KMS-11 (cell line): Measurements from ENCODE around the gene SMG7.
A peak's percentile ranks its signal among the peaks of the same experiment; 100 is the strongest.

Experiments
- H2AFZ ChIP-seq: fragments of 200-600 bp; sonication (generic); 2 replicates; pipeline ENCODE4 v1.6.1; 2016; ENCODE audit warnings: antibody characterized with exemption, mixed run types, low read depth
- H3K27ac ChIP-seq: fragments of 200-600 bp; sonication (generic); 2 replicates; pipeline ENCODE4 v1.6.1; 2016; ENCODE audit warnings: mild to moderate bottlenecking, mixed run types
- H3K27me3 ChIP-seq: fragments of 200-600 bp; sonication (generic); 2 replicates; pipeline ENCODE4 v1.6.1; 2017; ENCODE audit warnings: mild to moderate bottlenecking, low read depth, mixed run types, moderate library complexity; ENCODE audit not compliant: insufficient read depth
- H3K36me3 ChIP-seq: fragments of 200-600 bp; sonication (generic); 2 replicates; pipeline ENCODE4 v1.6.1; 2017; ENCODE audit warnings: mild to moderate bottlenecking, mixed run types; ENCODE audit not compliant: insufficient read depth
- H3K4me1 ChIP-seq: fragments of 200-600 bp; sonication (generic); 2 replicates; pipeline ENCODE4 v1.6.1; 2016; ENCODE audit warnings: mild to moderate bottlenecking, low read depth, mixed run types; ENCODE audit not compliant: poor library complexity, severe bottlenecking
- H3K4me2 ChIP-seq: fragments of 200-600 bp; sonication (generic); 2 replicates; pipeline ENCODE4 v1.7.0; 2016; ENCODE audit warnings: mild to moderate bottlenecking, mixed run types
- H3K4me3 ChIP-seq: fragments of 200-600 bp; sonication (generic); IDR thresholded peaks from 2 replicates; pipeline ENCODE4 v1.6.1; 2017; ENCODE audit warnings: low read depth, low read length, mixed read lengths; ENCODE audit not compliant: insufficient read depth
- H3K79me2 ChIP-seq: fragments of 200-600 bp; sonication (generic); 2 replicates; pipeline ENCODE4 v1.6.1; 2016; ENCODE audit warnings: low read depth, mixed run types; ENCODE audit not compliant: insufficient read depth
- H3K9ac ChIP-seq: fragments of 200-600 bp; sonication (generic); 2 replicates; pipeline ENCODE4 v1.6.1; 2016; ENCODE audit warnings: mild to moderate bottlenecking, mixed run types
- H4K20me1 ChIP-seq: fragments of 200-600 bp; sonication (generic); 2 replicates; pipeline ENCODE4 v1.6.1; 2016; ENCODE audit warnings: mild to moderate bottlenecking, mixed run types; ENCODE audit not compliant: insufficient read depth
- CTCF ChIP-seq: fragments of 200-600 bp; sonication (generic); conservative IDR thresholded peaks from 2 replicates; pipeline ENCODE4 v1.6.1; 2017; ENCODE audit warnings: low read depth, mild to moderate bottlenecking, antibody characterized with exemption, low read length, moderate library complexity, mixed read lengths

The SMG7 gene

GRCh38 chr1:183471743-183472487, 384 bp upstream of the SMG7 start:
- H3K27me3 ChIP-seq: no peaks in the 10 kb centered on the region
- TF ChIP-seq CTCF: no peak
- peaks cover 47% of the 10 kb centered on the region for H3K4me1 ChIP-seq
- H3K36me3 ChIP-seq: no peaks in the 10 kb centered on the region
- peak overlapping the region; percentile 93 for H3K4me2 ChIP-seq
- peak overlapping the region; percentile 92 for H3K9ac ChIP-seq
- H3K79me2 ChIP-seq: peaks cover 46% of the 10 kb centered on the region
- H4K20me1 ChIP-seq: peaks cover 10% of the 10 kb centered on the region; the same call in 1 of the 2 replicates
- peak overlapping the region; percentile 75 for H2AFZ ChIP-seq
- H3K4me3 ChIP-seq: peak overlapping the region; percentile 83
- H3K27ac ChIP-seq: peak overlapping the region; percentile 97

GRCh38 chr1:183473217-183473536, 878 bp downstream of the SMG7 start:
- Histone ChIP-seq H2AFZ (peak overlapping the region; percentile 60; the same call in 1 of the 2 replicates), H3K4me1 (peaks cover 58% of the 10 kb centered on the region), H3K79me2 (peaks cover 58% of the 10 kb centered on the region), H3K27ac (peak overlapping the region; percentile 97; the same call in 1 of the 2 replicates), H4K20me1 (peaks cover 10% of the 10 kb centered on the region; the same call in 1 of the 2 replicates), H3K4me2 (peak overlapping the region; percentile 94), H3K4me3 (peak overlapping the region; percentile 97), H3K36me3 (no peaks in the 10 kb centered on the region), H3K9ac (peak overlapping the region; percentile 92; the same call in 1 of the 2 replicates), H3K27me3 (no peaks in the 10 kb centered on the region)
- no peak for TF ChIP-seq CTCF

GRCh38 chr1:183476081-183476480, 3.8 kb downstream of the SMG7 start:
- Histone ChIP-seq H3K4me3 (no peak overlapping the region), H2AFZ (no peak overlapping the region), H3K27me3 (no peaks in the 10 kb centered on the region), H3K4me1 (peaks cover 77% of the 10 kb centered on the region), H3K9ac (no peak overlapping the region), H3K79me2 (peaks cover 87% of the 10 kb centered on the region), H4K20me1 (peaks cover 27% of the 10 kb centered on the region), H3K27ac (peak overlapping the region; percentile 11; the same call in 1 of the 2 replicates), H3K4me2 (peak overlapping the region; percentile 40), H3K36me3 (no peaks in the 10 kb centered on the region)
- TF ChIP-seq CTCF: no peak

- Histone ChIP-seq H3K4me2 (peak overlapping the region; percentile 84), H3K4me3 (peak overlapping the region; percentile 85), H4K20me1 (peaks cover 47% of the 10 kb centered on the region), H3K36me3 (no peaks in the 10 kb centered on the region), H3K9ac (0 out of 2 replicates have a peak overlapping the region, but pooled peaks have one; percentile 5), H3K27me3 (no peaks in the 10 kb centered on the region), H3K4me1 (peaks cover 95% of the 10 kb centered on the region), H2AFZ (no peak overlapping the region), H3K79me2 (peaks cover 100% of the 10 kb centered on the region), H3K27ac (peak overlapping the region; percentile 53)
- no peak for TF ChIP-seq CTCF
Measured at GRCh38 chr1:183477986-183478781, 5.9 kb downstream of the SMG7 start.
